ENCODE data around the gene TMEM127.
"Not testable (repeated sequence)": the region's sequence is repeated elsewhere in the genome, so short reads cannot be mapped to it uniquely, and the experiment has no call there.

TMEM127 gene

GRCh38 chr2:96239745-96240264, 26.0 kb downstream of the TMEM127 start:
- DNase-seq = no peak

GRCh38 chr2:96239091-96239490, 26.7 kb downstream of the TMEM127 start:
- no peak for DNase-seq

DNA sequence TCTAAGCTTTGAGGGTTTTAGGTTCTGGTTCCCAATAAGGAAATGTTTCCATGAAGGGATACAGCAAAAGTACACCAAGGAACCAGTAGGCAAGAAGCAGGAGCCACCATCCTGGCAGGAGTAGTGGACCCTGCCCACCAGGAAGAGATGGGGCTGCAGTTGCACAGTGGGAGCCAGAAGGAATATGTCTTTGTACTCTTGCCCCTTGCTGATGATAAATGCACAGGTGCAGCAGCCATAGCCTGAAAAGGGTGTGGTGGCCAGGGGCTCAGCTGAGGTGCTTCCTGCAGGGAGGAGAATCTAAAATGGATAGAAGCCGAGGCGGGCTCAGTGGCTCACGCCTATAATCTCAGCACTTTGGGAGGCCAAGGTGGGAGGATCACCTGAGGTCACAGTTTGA, 27.5 kb downstream of the TMEM127 start:
- no peak for DNase-seq

DNA sequence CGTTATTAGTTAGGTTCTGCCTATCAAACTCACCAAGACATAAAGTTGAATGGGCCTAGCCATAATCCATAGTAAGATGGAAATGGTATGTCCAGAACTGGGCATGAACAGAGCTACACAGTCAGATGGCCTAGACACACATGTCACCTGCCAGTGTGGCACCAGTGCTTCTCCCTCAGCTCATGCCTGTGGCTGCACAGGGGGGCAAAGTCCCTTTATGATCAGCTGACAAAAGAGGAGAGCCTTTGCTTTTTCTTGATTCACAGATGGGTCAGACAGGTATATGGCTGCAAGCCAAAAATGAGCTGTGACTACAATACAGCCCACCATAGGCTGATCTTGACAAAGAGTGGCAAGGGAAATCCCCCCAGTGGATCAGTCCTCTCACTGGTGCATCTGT, 28.9 kb downstream of the TMEM127 start:
- DNase-seq = no peak

DNA sequence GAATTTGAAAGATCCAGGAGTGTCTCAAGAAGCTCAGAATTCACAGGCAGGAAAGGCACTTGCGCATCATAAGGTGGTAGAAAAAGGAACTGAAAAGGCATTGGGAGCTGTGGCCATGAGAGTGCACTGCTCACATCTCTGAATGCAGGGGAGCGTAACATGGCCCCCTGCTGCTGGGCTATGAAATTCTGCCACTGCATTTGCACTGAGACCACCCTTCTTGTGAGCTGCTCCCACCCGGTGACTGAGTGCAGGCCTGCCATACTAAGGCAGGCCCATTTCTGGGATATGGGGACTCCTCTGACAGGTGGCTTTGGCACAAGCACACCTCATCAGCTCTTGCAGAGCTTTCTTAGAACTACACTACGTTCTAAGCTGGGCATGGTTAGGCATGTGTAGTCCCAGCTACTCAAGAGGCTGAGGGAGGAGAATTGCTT, 31.9 kb downstream of the TMEM127 start:
- no peak for DNase-seq

DNA sequence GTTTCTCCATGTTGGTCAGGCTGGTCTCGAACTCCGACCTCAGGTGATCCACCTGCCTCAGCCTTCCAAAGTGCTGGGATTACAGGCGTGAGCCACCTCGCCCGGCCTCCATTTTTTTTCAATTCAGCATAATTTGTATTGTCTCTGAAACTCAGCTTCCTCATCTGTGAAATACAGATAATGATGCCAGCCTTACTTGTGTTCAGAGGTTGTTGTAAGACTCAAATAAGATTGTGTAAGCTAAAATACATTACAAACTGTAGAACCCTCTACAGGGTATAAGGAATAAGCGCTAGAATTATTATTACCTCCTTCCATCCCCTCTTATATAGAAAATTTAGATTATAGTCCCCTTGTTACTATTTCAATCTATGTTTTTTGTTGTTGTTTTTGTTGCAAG, 32.4 kb downstream of the TMEM127 start:
- DNase-seq = no peak

DNA sequence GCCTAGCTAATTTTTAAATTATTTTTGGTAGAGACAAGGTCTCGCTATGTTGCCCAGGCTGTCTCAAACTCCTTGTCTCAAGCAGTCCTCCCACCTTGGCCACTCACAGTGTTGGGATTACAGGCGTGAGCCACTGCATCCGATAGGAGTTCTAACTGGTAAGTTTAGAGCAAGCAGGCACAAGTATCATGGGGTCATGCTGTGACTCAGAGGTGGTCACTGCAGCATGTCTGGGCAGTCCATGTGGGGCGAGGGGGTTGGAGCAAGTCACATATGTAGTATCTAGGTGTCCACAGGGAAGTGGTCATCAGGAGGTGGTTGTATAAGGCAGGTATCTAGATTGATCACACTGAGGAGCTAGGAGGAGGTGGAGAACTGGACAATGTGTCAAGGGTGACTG, 34.5 kb downstream of the TMEM127 start:
- no peak for DNase-seq

DNA sequence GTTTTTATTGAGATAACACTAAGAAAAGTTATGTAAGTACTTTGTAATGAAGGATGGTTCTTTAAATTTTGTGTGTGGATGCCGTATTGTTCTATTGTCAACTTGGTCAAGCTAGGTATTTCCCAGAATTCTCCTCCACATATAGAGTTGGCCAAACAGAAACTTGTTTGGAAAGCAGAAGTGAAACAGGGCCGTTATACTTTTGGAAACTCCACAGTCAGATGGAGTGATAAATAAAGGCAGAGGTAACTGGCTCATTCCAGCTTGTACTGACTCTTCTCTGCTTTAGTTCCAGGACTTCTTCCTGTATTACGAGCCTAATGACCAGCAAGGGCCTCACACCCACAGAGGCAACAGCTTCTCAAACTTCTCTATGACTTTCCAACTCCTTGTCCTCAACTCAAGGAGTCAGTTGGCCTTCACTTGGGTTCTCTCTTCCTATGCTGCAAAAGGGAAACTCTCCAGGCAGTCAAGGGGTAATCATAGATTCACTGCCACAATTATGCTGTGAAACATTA, 40.7 kb downstream of the TMEM127 start:
- no peak for DNase-seq

DNA sequence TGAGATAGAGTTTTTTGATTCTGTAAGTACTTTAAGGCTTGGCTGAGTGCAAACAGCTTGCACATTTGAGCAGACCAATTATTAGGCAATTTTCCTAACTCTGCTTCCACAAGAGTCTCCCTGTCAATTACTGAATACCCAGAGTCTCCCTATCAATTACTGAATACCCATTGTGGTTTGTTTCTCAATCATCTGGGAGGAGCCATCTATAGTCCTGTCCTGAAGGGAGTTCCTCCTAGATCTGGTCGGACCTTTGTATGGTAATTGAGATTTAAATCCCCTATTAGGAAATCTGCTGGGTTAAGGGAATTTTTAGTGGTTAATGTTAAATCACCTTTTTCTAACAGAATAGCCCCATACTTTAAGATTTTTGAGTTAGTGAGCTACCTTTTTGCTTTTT, 44.7 kb downstream of the TMEM127 start:
- DNase-seq = not testable (repeated sequence)

GRCh38 chr2:96219959-96220358, 45.8 kb downstream of the TMEM127 start:
- DNase-seq = not testable (repeated sequence)

DNA sequence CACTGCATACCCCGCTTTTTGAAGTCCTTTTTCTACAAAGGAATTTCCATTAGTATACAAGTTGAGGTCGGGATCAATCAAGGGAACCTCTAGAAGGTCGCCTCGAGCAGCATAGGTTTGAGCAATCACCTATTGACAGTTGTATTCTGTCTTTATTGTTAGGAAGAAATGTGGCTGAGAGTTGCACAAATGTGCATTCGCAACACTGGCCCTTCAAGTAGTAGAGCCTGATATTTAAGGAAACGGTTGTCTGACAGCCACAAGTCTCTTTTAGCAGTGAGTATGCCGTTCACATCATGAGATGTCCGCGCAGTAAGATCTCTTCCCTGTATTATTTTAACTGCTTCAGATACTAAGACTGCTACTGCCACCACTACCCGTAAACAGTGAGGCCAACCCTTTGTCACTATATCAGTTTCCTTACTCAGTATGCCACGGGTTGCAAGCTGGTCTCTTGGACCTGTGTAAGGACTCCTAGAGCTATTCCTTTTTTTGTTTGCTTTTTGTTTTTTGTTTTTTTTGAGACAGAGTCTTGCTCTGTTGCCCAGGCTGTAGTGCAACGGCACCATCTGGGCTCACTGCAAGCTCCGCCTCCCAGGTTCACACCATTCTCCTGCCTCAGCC, 47.2 kb downstream of the TMEM127 start:
- DNase-seq = no peak

- DNase-seq = no peak
These were observed 51.2 kb downstream of the TMEM127 start for GRCh38 chr2:96214554-96214953.

- no peak for DNase-seq
These were observed 52.4 kb downstream of the TMEM127 start for GRCh38 chr2:96213379-96213778.

GRCh38 chr2:96212339-96212738, 53.5 kb downstream of the TMEM127 start:
- DNase-seq = no peak

DNA sequence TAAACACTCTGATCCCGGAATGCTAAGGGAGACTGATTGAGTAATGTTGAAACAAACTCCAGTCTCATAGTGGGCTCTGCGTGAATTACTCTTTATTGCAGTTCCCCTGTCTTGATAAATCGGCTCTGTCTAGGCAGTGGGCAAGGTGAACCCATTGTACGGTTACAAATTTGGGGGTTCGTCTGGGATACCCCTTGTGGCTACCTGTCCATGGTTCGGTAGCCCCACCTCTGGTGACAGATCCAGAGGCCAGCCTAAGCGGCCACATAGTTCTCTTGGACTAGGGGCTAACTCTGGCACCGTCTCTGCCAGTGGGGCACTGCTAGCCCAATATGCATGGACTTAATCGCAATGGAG, 56.1 kb downstream of the TMEM127 start:
- no peak for DNase-seq

- no peak for DNase-seq
These were observed 56.6 kb downstream of the TMEM127 start for GRCh38 chr2:96209011-96209728.

- peak; percentile 98 for DNase-seq
These were observed 57.4 kb downstream of the TMEM127 start, which contains the start of gene STARD7 for GRCh38 chr2:96208143-96209010. TSS of gene STARD7 (minus strand) at chr2:96208827. CDS start at chr2:96208434, 393 bp downstream.

DNA sequence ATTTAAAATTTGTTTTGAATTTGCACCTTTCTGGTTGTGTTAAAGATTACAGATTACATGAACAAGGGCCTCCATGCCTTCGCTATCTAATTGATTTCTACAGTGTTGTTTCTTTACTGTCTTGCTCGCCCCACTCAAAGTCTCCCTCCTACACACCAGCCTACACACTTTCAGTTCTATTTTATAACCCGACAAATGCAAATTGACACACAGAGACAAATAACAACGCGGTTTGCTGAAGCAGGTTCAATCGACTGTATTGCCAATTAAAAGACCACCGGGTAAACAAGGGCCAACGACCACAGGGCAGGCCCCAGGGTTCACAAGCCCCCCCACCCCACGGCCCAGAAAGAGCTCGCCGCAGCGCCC, 58.0 kb downstream of the TMEM127 start:
- DNase-seq = no peak

- DNase-seq = no peak
These were observed 58.6 kb downstream of the TMEM127 start for GRCh38 chr2:96207073-96207773.

- DNase-seq = no peak
These were observed 59.9 kb downstream of the TMEM127 start for GRCh38 chr2:96205888-96206287.

DNA sequence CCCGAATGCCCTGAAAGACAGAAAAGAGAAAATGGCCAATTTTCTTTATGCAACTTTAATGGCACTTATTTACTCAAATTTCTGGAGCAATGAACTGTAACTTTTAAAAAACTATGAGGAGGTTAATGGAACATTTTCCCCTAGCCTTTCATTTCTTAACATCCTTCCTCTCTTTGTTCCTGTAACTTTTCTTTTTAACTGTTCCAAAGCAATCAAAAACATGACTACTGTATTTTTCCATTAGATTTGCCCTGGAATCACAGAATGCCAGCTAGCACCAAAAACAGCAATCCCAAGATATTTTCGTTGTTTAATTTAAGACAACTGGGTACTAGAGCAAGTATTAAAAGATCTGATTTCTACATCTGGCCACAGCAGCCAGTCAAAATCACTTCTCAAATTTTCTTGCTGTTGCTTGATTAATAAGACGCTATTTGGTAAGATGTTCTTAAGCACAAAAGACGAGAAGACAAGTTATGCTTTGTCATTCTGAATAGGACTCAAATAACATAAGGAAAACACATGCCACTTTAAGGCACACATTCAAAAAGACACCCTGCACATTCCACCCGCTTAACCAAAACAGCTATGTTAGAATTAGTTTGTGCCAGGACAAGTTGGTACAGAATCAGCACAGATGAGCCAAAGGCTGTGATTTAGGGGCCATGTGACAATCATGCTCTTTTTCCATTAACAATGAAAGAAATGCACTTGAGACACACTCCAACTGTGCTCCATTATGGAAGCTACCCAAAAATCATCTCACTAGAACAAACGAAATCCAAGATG, 60.8 kb downstream of the TMEM127 start:
- peak; percentile 17 for DNase-seq

Data from NCI-H345 (cell line).